K562 (cell line): Measurements from ENCODE around the gene TPPP. TPM values are rescaled to one million over a fixed set of nuclear protein-coding genes. Genes with fewer than 3 reads are reported as not detected.

Experiments
- ATAC-seq: fragments of 200-7000 bp; cut with Tn5 transposase; 3 replicates; pipeline ENCODE4 v1.9.1; 2020; ENCODE audit warnings: moderate library complexity
- BruUV-seq: library from RNA; stranded (reverse); fragments of 400-500 nt; replicated peaks from 2 replicates; lab custom pipeline; 2021; lab: Mats Ljungman, UMichigan
- CTCF ChIA-PET: fragments of 300-600 bp; formaldehyde crosslinking; extraction: SDS; loops from one replicate; lab custom pipeline; 2021; ENCODE audit warnings: low intra/inter-chr PET ratio; lab: Yijun Ruan, JAX
- POLR2A ChIA-PET: fragments of 300-600, 350-650 bp; sonication (Branson Sonifier 250); formaldehyde crosslinking; extraction: SDS; loops from one replicate; lab custom pipeline; 2021; ENCODE audit warnings: antibody characterized with exemption, inconsistent platforms; lab: Yijun Ruan, JAX
- DNase-seq, 4 experiments: peaks; one replicate each; pipeline versions ENCODE4 v3.0.0 to v3.0.0-alpha.2; 2011 to 2018; ENCODE audit warnings: low spot score in 3 of 4, mixed read lengths in 3 of 4; ENCODE audit errors: extremely low read depth in 1 of 4
- FAIRE-seq: peaks from 2 replicates; lab custom pipeline; 2011; peaks lifted over from hg19 to GRCh38; lab: Jason Lieb, UNC
- H2AFZ ChIP-seq: 2 replicates; pipeline ENCODE4 v1.6.0; 2011; ENCODE audit warnings: low read depth, low read length, control low read depth, inconsistent platforms
- H3K27ac ChIP-seq: fragments of 200-600 bp; 3 replicates; pipeline ENCODE4 v1.8.0; 2011; ENCODE audit warnings: low read depth, mild to moderate bottlenecking, control low read depth, inconsistent platforms, low read length, moderate library complexity, mixed read lengths; ENCODE audit errors: extremely low read depth
- H3K27me3 ChIP-seq, 2 experiments: fragments of 300-600 bp in 1 of 2; 2 replicates in 1 of 2; 3 replicates in 1 of 2; pipeline versions ENCODE4 v1.6.0 to v1.8.0; 2011; ENCODE audit warnings: inconsistent platforms in 2 of 2, low read length in 2 of 2, mild to moderate bottlenecking in 1 of 2, mixed read lengths in 1 of 2, moderate library complexity in 1 of 2; ENCODE audit not compliant: control insufficient read depth in 2 of 2, insufficient read depth in 2 of 2
- H3K36me3 ChIP-seq: fragments of 300-600 bp; 3 replicates; pipeline ENCODE4 v1.8.0; 2011; ENCODE audit warnings: mild to moderate bottlenecking, low read length, inconsistent platforms; ENCODE audit not compliant: control insufficient read depth, insufficient read depth
- H3K4me1 ChIP-seq, 2 experiments: fragments of 200-600 bp in 1 of 2; replicated peaks in 1 of 2; 2 replicates in 1 of 2; 3 replicates in 1 of 2; pipeline versions ENCODE4 v1.5.1 to v1.8.0; 2011; ENCODE audit warnings: inconsistent platforms in 2 of 2, low read length in 2 of 2, mild to moderate bottlenecking in 1 of 2, mixed read lengths in 1 of 2, moderate library complexity in 1 of 2; ENCODE audit not compliant: control insufficient read depth in 2 of 2, insufficient read depth in 2 of 2
- H3K4me2 ChIP-seq: 2 replicates; pipeline ENCODE4 v1.6.1; 2011; ENCODE audit warnings: low read length, control low read depth, inconsistent platforms, mixed read lengths; ENCODE audit not compliant: insufficient read depth
- H3K4me3 ChIP-seq: fragments of 200-600 bp; sonication (generic), shearing (Covaris generic); 2 replicates; pipeline ENCODE4 v1.5.1; 2016; ENCODE audit warnings: control low read depth, inconsistent platforms
- H3K79me2 ChIP-seq: fragments of 200-600 bp; 3 replicates; pipeline ENCODE4 v1.8.0; 2011; ENCODE audit warnings: low read length, inconsistent platforms; ENCODE audit not compliant: control insufficient read depth, insufficient read depth
- H3K9ac ChIP-seq, 2 experiments: 2 replicates each; pipeline versions ENCODE4 v1.6.0 to v1.6.1; 2011; ENCODE audit warnings: low read depth in 2 of 2, low read length in 2 of 2, control low read depth in 1 of 2, inconsistent platforms in 1 of 2, mild to moderate bottlenecking in 1 of 2, mixed read lengths in 1 of 2; ENCODE audit not compliant: insufficient read depth in 1 of 2
- H3K9me1 ChIP-seq: one replicate; pipeline ENCODE4 v1.6.0; 2011; ENCODE audit warnings: inconsistent platforms, mild to moderate bottlenecking, low read length, moderate library complexity; ENCODE audit not compliant: control insufficient read depth, insufficient read depth
- H3K9me3 ChIP-seq: replicated peaks from 2 replicates; pipeline ENCODE4 v1.5.1; 2011; ENCODE audit warnings: low read depth, low read length, inconsistent platforms; ENCODE audit not compliant: control insufficient read depth, insufficient read depth
- H4K20me1 ChIP-seq: replicated peaks from 2 replicates; pipeline ENCODE4 v1.6.1; 2011; ENCODE audit warnings: low read length, inconsistent platforms, mixed read lengths; ENCODE audit not compliant: control insufficient read depth, insufficient read depth
- BMI1 ChIP-seq: fragments of 150-350 bp; IDR thresholded peaks from 2 replicates; pipeline ENCODE4 v1.6.1; 2014; ENCODE audit warnings: low read length
- CAMTA2 ChIP-seq: fragments of 250-450 bp; sonication (Bioruptor Pico); conservative IDR thresholded peaks from 2 replicates; pipeline ENCODE4 v1.5.1; 2022
- CBFB ChIP-seq: sonication (generic); formaldehyde crosslinking; IDR thresholded peaks from 2 replicates; pipeline ENCODE4 v1.4.0; 2020; ENCODE audit warnings: mild to moderate bottlenecking, missing genetic modification reagents
- DIDO1 ChIP-seq: fragments of 450-650 bp; IDR thresholded peaks from 2 replicates; pipeline ENCODE4 v1.6.1; 2016; ENCODE audit warnings: low read depth, missing biosample characterization, missing genetic modification characterization
- FIP1L1 ChIP-seq: fragments of 200-400 bp; formaldehyde crosslinking; IDR thresholded peaks from 2 replicates; pipeline ENCODE4 v1.6.1; 2018; ENCODE audit warnings: mild to moderate bottlenecking, low read depth, low read length; ENCODE audit not compliant: poor library complexity, severe bottlenecking
- HNRNPL ChIP-seq: fragments of 200-400 bp; formaldehyde crosslinking; IDR thresholded peaks from 2 replicates; pipeline ENCODE4 v1.6.1; 2017; ENCODE audit warnings: low read depth, mild to moderate bottlenecking, low read length
- NR4A1 ChIP-seq, 2 experiments: fragments of 250-450 bp in 1 of 2; fragments of 450-650 bp in 1 of 2; sonication (Bioruptor Pico) in 1 of 2; IDR thresholded peaks; 2 replicates each; pipeline versions ENCODE4 v1.4.0 to v1.6.1; 2016 to 2020; ENCODE audit warnings: mild to moderate bottlenecking in 2 of 2, missing compliant biosample characterization in 1 of 2, missing genetic modification characterization in 1 of 2, moderate library complexity in 1 of 2
- RBM22 ChIP-seq: fragments of 200-400 bp; formaldehyde crosslinking; IDR thresholded peaks from 2 replicates; pipeline ENCODE4 v1.6.1; 2018; ENCODE audit warnings: low read length, low read depth; ENCODE audit not compliant: poor library complexity, severe bottlenecking
- TCFL5 ChIP-seq: fragments of 250-450 bp; sonication (Bioruptor Pico); conservative IDR thresholded peaks from 2 replicates; pipeline ENCODE4 v1.6.1; 2021; ENCODE audit warnings: mild to moderate bottlenecking, moderate library complexity, matching md5 sums
- ZNF75A ChIP-seq: fragments of 450-650 bp; formaldehyde crosslinking; IDR thresholded peaks from 2 replicates; pipeline ENCODE4 v1.4.0; 2020; ENCODE audit warnings: mild to moderate bottlenecking
- WGBS: fragments of 100-300 bp; shearing (Covaris generic); methylation state at CpG from one replicate; pipeline ENCODE4 v1.1.6; 2016; ENCODE audit warnings: low coverage, mixed read lengths; ENCODE audit not compliant: insufficient coverage; ENCODE audit errors: missing lambda C conversion rate; 5-methylcytosine and 5-hydroxymethylcytosine counted together
- in situ Hi-C: fragments of 300-500 bp; cut with MboI; formaldehyde crosslinking; loops from 4 replicates; pipeline ENCODE4 v1.15.0; 2018; ENCODE audit warnings: inconsistent platforms, mixed read lengths
- intact Hi-C: fragments of 100-400 bp; cut with micrococcal nuclease; formaldehyde crosslinking; loops from 2 replicates; pipeline ENCODE4 v1.14.2; 2022
- polyA plus RNA-seq, 8 experiments: library from polyadenylated mRNA; depleted of rRNA in 4 of 8; stranded (reverse) in 5 of 8; unstranded in 3 of 8; fragments of >200 nt; fragmentation: Nextera tagmentation in 2 of 8; fragmentation: Illumina TruSeq in 1 of 8; extraction: Ambion mirVana in 2 of 8; extraction: Trizol in 1 of 8; gene quantifications; 2 replicates each; pipeline versions ENCODE4 v1.2.1 to v1.2.3, GENCODE V29; 2011 to 2014; ENCODE audit warnings: inconsistent platforms in 1 of 8, missing spikeins in 1 of 8
- total RNA-seq, 7 experiments: library from RNA; depleted of rRNA in 6 of 7; stranded (reverse); fragments of >200 nt in 6 of 7; fragmentation: Illumina TruSeq in 2 of 7; extraction: Trizol in 2 of 7; gene quantifications; 2 replicates each; pipeline versions ENCODE4 v1.2.1 to v1.2.3, GENCODE V29; 2011 to 2021; ENCODE audit warnings: low replicate concordance in 1 of 7
- TF ChIP-seq, protein P1 (sequence below): fragments of 250-450 bp; sonication (Bioruptor Pico); IDR thresholded peaks from 2 replicates; pipeline ENCODE4 v1.8.0; 2022; ENCODE audit warnings: inconsistent platforms
- TF ChIP-seq, protein P2 (sequence below): fragments of 450-650 bp; formaldehyde crosslinking; IDR thresholded peaks from 2 replicates; pipeline ENCODE4 v1.4.0; 2022; ENCODE audit warnings: missing genetic modification characterization
- TF ChIP-seq, protein P3 (sequence below), 2 experiments: fragments of 250-450 bp in 1 of 2; fragments of 450-650 bp in 1 of 2; sonication (Bioruptor Pico) in 1 of 2; IDR thresholded peaks; 2 replicates each; pipeline versions ENCODE4 v1.6.1 to v1.8.0; 2016 to 2021; ENCODE audit warnings: mild to moderate bottlenecking in 2 of 2, moderate library complexity in 2 of 2, missing compliant biosample characterization in 1 of 2, missing genetic modification characterization in 1 of 2

TPPP gene
- total and polyA plus RNA-seq, 9 of the 15 experiments (the other 6 are each of a cell fraction or from before 2014, with no cell fraction given): 0.01 to 0.07 (median 0.03) TPM; not detected in 6

DNA sequence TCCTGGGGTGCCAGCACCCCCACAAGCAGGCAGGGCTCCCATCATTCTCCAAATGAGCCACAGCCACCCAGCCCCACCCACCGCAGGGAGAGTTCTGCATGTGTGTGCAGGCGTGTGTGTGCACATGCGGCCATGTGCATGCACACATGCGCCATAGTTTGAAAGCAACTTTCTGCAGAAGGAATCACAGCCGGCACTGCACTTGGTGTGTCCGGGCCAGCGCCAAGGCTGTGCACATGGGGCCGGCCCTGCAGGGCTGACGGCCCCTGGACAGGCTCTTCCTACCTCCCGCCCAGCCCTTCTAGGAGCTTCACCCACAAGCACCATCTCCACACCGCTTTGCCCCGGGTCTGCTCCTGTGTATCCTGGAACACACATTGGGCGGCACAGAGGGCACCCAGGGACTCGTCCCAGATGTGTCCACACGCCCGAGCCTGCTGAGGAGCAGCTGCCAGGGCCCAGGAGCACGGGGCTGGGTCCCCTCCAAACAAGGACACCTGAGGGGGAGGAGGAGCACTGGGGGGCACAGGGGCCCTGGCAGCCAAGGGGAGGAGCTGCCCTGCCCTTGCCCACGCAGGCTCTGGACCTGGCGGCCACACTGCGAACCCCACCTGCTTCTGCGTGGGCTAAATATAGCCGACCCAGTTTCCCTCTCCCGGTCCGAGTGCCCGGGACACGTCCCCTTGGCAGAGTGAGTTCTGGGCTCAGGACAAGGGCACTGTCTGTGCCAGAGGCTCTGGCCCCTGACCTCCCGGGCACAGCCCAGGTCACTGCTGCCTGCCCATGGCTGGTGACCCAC, 19.1 kb downstream of the TPPP start (continued):
- peak; percentile 65 for TF ChIP-seq FIP1L1

GRCh38 chr5:673161-673830, 19.9 kb downstream of the TPPP start:
- ATAC-seq (no peak), FAIRE-seq (no peak)
- WGBS: 41% methylated on average over 16 of the region's 19 CpGs
- TF ChIP-seq ZNF75A (no peak), DIDO1 (tag) (no peak), BMI1 (no peak), NR4A1 (CRISPR knock-in tag; IDR thresholded peaks at IDR 0.05) (no peak), NR4A1 (tag; IDR thresholded peaks at IDR 0.05) (no peak), TCFL5 (CRISPR knock-in tag) (no peak), HNRNPL (no peak), CBFB (CRISPR knock-in tag) (no peak), CAMTA2 (CRISPR knock-in tag) (no peak), RBM22 (peak; percentile 58)
- TF ChIP-seq, protein P1, sequence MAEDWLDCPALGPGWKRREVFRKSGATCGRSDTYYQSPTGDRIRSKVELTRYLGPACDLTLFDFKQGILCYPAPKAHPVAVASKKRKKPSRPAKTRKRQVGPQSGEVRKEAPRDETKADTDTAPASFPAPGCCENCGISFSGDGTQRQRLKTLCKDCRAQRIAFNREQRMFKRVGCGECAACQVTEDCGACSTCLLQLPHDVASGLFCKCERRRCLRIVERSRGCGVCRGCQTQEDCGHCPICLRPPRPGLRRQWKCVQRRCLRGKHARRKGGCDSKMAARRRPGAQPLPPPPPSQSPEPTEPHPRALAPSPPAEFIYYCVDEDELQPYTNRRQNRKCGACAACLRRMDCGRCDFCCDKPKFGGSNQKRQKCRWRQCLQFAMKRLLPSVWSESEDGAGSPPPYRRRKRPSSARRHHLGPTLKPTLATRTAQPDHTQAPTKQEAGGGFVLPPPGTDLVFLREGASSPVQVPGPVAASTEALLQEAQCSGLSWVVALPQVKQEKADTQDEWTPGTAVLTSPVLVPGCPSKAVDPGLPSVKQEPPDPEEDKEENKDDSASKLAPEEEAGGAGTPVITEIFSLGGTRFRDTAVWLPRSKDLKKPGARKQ (CRISPR knock-in tag): no peak
- TF ChIP-seq, protein P2, sequence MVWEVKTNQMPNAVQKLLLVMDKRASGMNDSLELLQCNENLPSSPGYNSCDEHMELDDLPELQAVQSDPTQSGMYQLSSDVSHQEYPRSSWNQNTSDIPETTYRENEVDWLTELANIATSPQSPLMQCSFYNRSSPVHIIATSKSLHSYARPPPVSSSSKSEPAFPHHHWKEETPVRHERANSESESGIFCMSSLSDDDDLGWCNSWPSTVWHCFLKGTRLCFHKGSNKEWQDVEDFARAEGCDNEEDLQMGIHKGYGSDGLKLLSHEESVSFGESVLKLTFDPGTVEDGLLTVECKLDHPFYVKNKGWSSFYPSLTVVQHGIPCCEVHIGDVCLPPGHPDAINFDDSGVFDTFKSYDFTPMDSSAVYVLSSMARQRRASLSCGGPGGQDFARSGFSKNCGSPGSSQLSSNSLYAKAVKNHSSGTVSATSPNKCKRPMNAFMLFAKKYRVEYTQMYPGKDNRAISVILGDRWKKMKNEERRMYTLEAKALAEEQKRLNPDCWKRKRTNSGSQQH (CRISPR knock-in tag): no peak
- TF ChIP-seq, protein P3, sequence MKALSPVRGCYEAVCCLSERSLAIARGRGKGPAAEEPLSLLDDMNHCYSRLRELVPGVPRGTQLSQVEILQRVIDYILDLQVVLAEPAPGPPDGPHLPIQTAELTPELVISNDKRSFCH (CRISPR knock-in tag; IDR thresholded peaks at IDR 0.05): no peak
- TF ChIP-seq, protein P3 (tag; IDR thresholded peaks at IDR 0.05): no peak

More at GRCh38 chr5:673161-673830, 19.9 kb downstream of the TPPP start:
- no peaks in the 10 kb centered on the region for H3K9me1 ChIP-seq
- no peak overlapping the region for H3K27ac ChIP-seq
- CTCF ChIA-PET: interaction anchor here (2.3 kb wide), 1 partner anchor 230 kb away, joined by 12 read pairs; no protein-coding TSS in a partner anchor
- no peak for DNase-seq
- no peaks in the 10 kb centered on the region for H3K79me2 ChIP-seq
- POLR2A ChIA-PET: interaction anchor here (0.6 to 0.8 kb wide), 2 partner anchors 176 to 218 kb away, joined by 3 to 4 read pairs; no protein-coding TSS in a partner anchor
- no TSS peak for BruUV-seq
- intact Hi-C loops: loop anchor here (10.0 kb wide), 1 partner anchor 182 kb away; the partner anchor contains the start of gene ZDHHC11
- H3K4me3 ChIP-seq: no peak overlapping the region
- H2AFZ ChIP-seq: no peak overlapping the region
- no peaks in the 10 kb centered on the region for H3K27me3 ChIP-seq
- peaks cover 47% of the 10 kb centered on the region for H4K20me1 ChIP-seq
- H3K9ac ChIP-seq: peak overlapping the region in 1 of 2 experiments; percentile 60; a peak in 2 of 4 replicates
- H3K4me1 ChIP-seq: peaks cover 4 to 80% of the 10 kb centered on the region in 2 experiments; a peak in 4 of 5 replicates
- in situ Hi-C loops: no loop called here
- H3K9me3 ChIP-seq: no peaks in the 10 kb centered on the region
- H3K4me2 ChIP-seq: no peak overlapping the region
- peaks cover 5% of the 10 kb centered on the region; the same call in 2 of the 3 replicates for H3K36me3 ChIP-seq
